IMR-90 (cell line): ENCODE results near the gene EIF4G3. TPM values are rescaled to one million over a fixed set of nuclear protein-coding genes. Genes with fewer than 3 reads are reported as not detected.

Source experiments
- ATAC-seq: fragments of 200-7000 bp; cut with Tn5 transposase; 2 replicates; pipeline ENCODE4 v1.9.1; 2020; ENCODE audit warnings: low read depth, mild to moderate bottlenecking, moderate library complexity
- BruUV-seq: library from RNA; stranded (reverse); fragments of 400-500 nt; replicated peaks from 2 replicates; lab custom pipeline; 2021; lab: Mats Ljungman, UMichigan
- CTCF ChIA-PET: fragments of 300-600 bp; formaldehyde crosslinking; extraction: SDS; loops from one replicate; lab custom pipeline; 2021; ENCODE audit warnings: antibody characterized with exemption; lab: Yijun Ruan, JAX
- POLR2A ChIA-PET: fragments of 300-600 bp; sonication (Branson Sonifier 250); formaldehyde crosslinking; loops from one replicate; lab custom pipeline; 2022; ENCODE audit warnings: antibody characterized with exemption; ENCODE audit not compliant: unreplicated experiment; lab: Charles Lee
- DNase-seq: peaks from one replicate; pipeline ENCODE4 v3.0.0; 2013
- H2AFZ ChIP-seq: replicated peaks from 2 replicates; pipeline ENCODE3; 2013; ENCODE audit warnings: low read length, mild to moderate bottlenecking; ENCODE audit not compliant: poor library complexity
- H2AK5ac ChIP-seq: 2 replicates; pipeline ENCODE4 v1.6.1; 2013; ENCODE audit warnings: low read depth, low read length, inconsistent platforms
- H2AK9ac ChIP-seq: replicated peaks from 2 replicates; pipeline ENCODE3; 2013; ENCODE audit warnings: mild to moderate bottlenecking, low read depth, low read length, moderate library complexity; ENCODE audit not compliant: poor library complexity
- H2BK120ac ChIP-seq: 2 replicates; pipeline ENCODE4 v1.6.1; 2013; ENCODE audit warnings: low read depth, low read length, inconsistent platforms
- H2BK15ac ChIP-seq: 3 replicates; pipeline ENCODE4 v1.6.1; 2013; ENCODE audit warnings: low read depth, low read length, inconsistent platforms
- H2BK20ac ChIP-seq: 2 replicates; pipeline ENCODE4 v1.6.1; 2013; ENCODE audit warnings: low read depth, mild to moderate bottlenecking, inconsistent platforms, low read length, moderate library complexity
- H2BK5ac ChIP-seq: 2 replicates; pipeline ENCODE4 v1.6.1; 2013; ENCODE audit warnings: mild to moderate bottlenecking, low read depth, low read length, inconsistent platforms; ENCODE audit not compliant: poor library complexity, severe bottlenecking
- H3K14ac ChIP-seq: replicated peaks from 2 replicates; pipeline ENCODE4 v1.6.1; 2013; ENCODE audit warnings: low read depth, low read length, inconsistent platforms
- H3K18ac ChIP-seq: 2 replicates; pipeline ENCODE4 v1.6.1; 2013; ENCODE audit warnings: low read depth, low read length, control low read depth
- H3K23ac ChIP-seq: 2 replicates; pipeline ENCODE4 v1.6.1; 2013; ENCODE audit warnings: low read depth, low read length, inconsistent platforms
- H3K27ac ChIP-seq: 2 replicates; pipeline ENCODE4 v1.5.1; 2013; ENCODE audit warnings: mild to moderate bottlenecking, control low read depth, low read length; ENCODE audit not compliant: insufficient read depth
- H3K27me3 ChIP-seq: 2 replicates; pipeline ENCODE4 v1.6.1; 2013; ENCODE audit warnings: low read length; ENCODE audit not compliant: control insufficient read depth, insufficient read depth
- H3K36me3 ChIP-seq: 2 replicates; pipeline ENCODE4 v1.6.1; 2013; ENCODE audit warnings: low read length, mixed read lengths; ENCODE audit not compliant: control insufficient read depth, insufficient read depth
- H3K4ac ChIP-seq: 2 replicates; pipeline ENCODE4 v1.6.1; 2013; ENCODE audit warnings: low read depth, low read length, inconsistent platforms
- H3K4me1 ChIP-seq: 2 replicates; pipeline ENCODE4 v1.6.1; 2013; ENCODE audit warnings: low read length, mixed read lengths; ENCODE audit not compliant: control insufficient read depth, insufficient read depth
- H3K4me2 ChIP-seq: 2 replicates; pipeline ENCODE4 v1.6.1; 2013; ENCODE audit warnings: low read depth, mild to moderate bottlenecking, control low read depth, low read length, moderate library complexity
- H3K4me3 ChIP-seq: 2 replicates; pipeline ENCODE4 v1.5.1; 2013; ENCODE audit warnings: low read depth, mild to moderate bottlenecking, control low read depth, low read length, moderate library complexity; ENCODE audit not compliant: insufficient read depth
- H3K56ac ChIP-seq: 2 replicates; pipeline ENCODE4 v1.6.1; 2013; ENCODE audit warnings: low read length, inconsistent platforms; ENCODE audit not compliant: insufficient read depth; ENCODE audit errors: extremely low read depth
- H3K79me1 ChIP-seq, 2 experiments: 2 replicates each; pipeline ENCODE4 v1.6.1; 2013; ENCODE audit warnings: low read length in 2 of 2, inconsistent platforms in 1 of 2, low read depth in 1 of 2
- H3K9ac ChIP-seq: 2 replicates; pipeline ENCODE4 v1.6.1; 2013; ENCODE audit warnings: low read depth, low read length, control low read depth
- H3K9me1 ChIP-seq: 2 replicates; pipeline ENCODE4 v1.6.1; 2013; ENCODE audit warnings: low read length, inconsistent platforms; ENCODE audit not compliant: insufficient read depth
- H3K9me3 ChIP-seq: 2 replicates; pipeline ENCODE4 v1.6.1; 2013; ENCODE audit warnings: low read length; ENCODE audit not compliant: control insufficient read depth, insufficient read depth
- H4K20me1 ChIP-seq: 2 replicates; pipeline ENCODE4 v1.6.1; 2013; ENCODE audit warnings: low read length, inconsistent platforms; ENCODE audit not compliant: insufficient read depth
- H4K5ac ChIP-seq: 2 replicates; pipeline ENCODE4 v1.6.1; 2013; ENCODE audit warnings: mild to moderate bottlenecking, low read depth, low read length, control low read depth
- H4K8ac ChIP-seq, 2 experiments: 2 replicates each; pipeline ENCODE4 v1.6.1; 2013; ENCODE audit warnings: low read depth in 2 of 2, low read length in 2 of 2, control low read depth in 1 of 2, inconsistent platforms in 1 of 2
- H4K91ac ChIP-seq: 2 replicates; pipeline ENCODE4 v1.6.1; 2013; ENCODE audit warnings: low read depth, low read length, inconsistent platforms; ENCODE audit not compliant: insufficient read depth
- BHLHE40 ChIP-seq: fragments of 150-350 bp; IDR thresholded peaks from 2 replicates; pipeline ENCODE4 v1.6.1; 2016; ENCODE audit warnings: mild to moderate bottlenecking, low read depth, low read length
- CEBPB ChIP-seq: IDR thresholded peaks from 2 replicates; pipeline ENCODE4 v1.6.1; 2012; ENCODE audit warnings: low read depth, low read length, improper control_type of control experiment
- CHD1 ChIP-seq: IDR thresholded peaks from 2 replicates; pipeline ENCODE4 v1.6.1; 2012; ENCODE audit warnings: low read depth, low read length, improper control_type of control experiment
- FOS ChIP-seq: fragments of 150-350 bp; IDR thresholded peaks from 2 replicates; pipeline ENCODE4 v1.6.1; 2016; ENCODE audit warnings: low read depth, low read length
- MAFK ChIP-seq: IDR thresholded peaks from 2 replicates; pipeline ENCODE4 v1.6.1; 2012; ENCODE audit warnings: low read depth, low read length, improper control_type of control experiment
- MAZ ChIP-seq: IDR thresholded peaks from 2 replicates; pipeline ENCODE4 v1.6.1; 2012; ENCODE audit warnings: low read depth, mild to moderate bottlenecking, low read length, improper control_type of control experiment, moderate library complexity, borderline replicate concordance
- MXI1 ChIP-seq: IDR thresholded peaks from 2 replicates; pipeline ENCODE4 v1.6.1; 2012; ENCODE audit warnings: low read depth, mild to moderate bottlenecking, low read length, moderate library complexity, borderline replicate concordance
- NFE2L2 ChIP-seq: fragments of 150-350 bp; IDR thresholded peaks from 2 replicates; pipeline ENCODE4 v1.6.1; 2016; ENCODE audit warnings: low read depth, mild to moderate bottlenecking, low read length
- POLR2A ChIP-seq: IDR thresholded peaks from 2 replicates; pipeline ENCODE4 v1.6.1; 2012; ENCODE audit warnings: mild to moderate bottlenecking, low read depth, low read length
- RAD21 ChIP-seq: IDR thresholded peaks from 2 replicates; pipeline ENCODE4 v1.6.1; 2012; ENCODE audit warnings: low read length, improper control_type of control experiment
- RCOR1 ChIP-seq: IDR thresholded peaks from 2 replicates; pipeline ENCODE4 v1.6.1; 2012; ENCODE audit warnings: mild to moderate bottlenecking, low read length, improper control_type of control experiment; ENCODE audit not compliant: insufficient replicate concordance
- RFX5 ChIP-seq: IDR thresholded peaks from 2 replicates; pipeline ENCODE4 v1.8.0; 2012; ENCODE audit warnings: low read depth, mild to moderate bottlenecking, low read length, moderate library complexity
- SMC3 ChIP-seq: fragments of 150-350 bp; IDR thresholded peaks from 2 replicates; pipeline ENCODE4 v1.6.1; 2016; ENCODE audit warnings: low read depth, mild to moderate bottlenecking, antibody characterized with exemption, low read length, moderate library complexity
- dilution Hi-C: fragments of 300-500 bp; cut with HindIII; formaldehyde crosslinking; loops from one replicate; pipeline ENCODE4 v1.14.3; 2018; ENCODE audit warnings: low sequenced_read_pairs; ENCODE audit not compliant: unreplicated experiment
- in situ Hi-C: fragments of 300-500 bp; cut with MboI; formaldehyde crosslinking; loops from 3 replicates; pipeline ENCODE4 v1.14.3; 2019; ENCODE audit warnings: low sequenced_read_pairs, inconsistent platforms, mixed read lengths
- intact Hi-C: fragments of 100-400 bp; cut with micrococcal nuclease; formaldehyde crosslinking; loops from 2 replicates; pipeline ENCODE4 v1.10.0; 2022
- polyA plus RNA-seq, 3 experiments: library from polyadenylated mRNA; depleted of rRNA; stranded (reverse); fragments of >200 nt; gene quantifications; 2 replicates each; pipeline ENCODE4 v1.2.3, GENCODE V29; 2012; ENCODE audit warnings: low replicate concordance in 1 of 3
- total RNA-seq: library from RNA; depleted of rRNA; stranded (reverse); fragments of >200 nt; gene quantifications from 2 replicates; pipeline ENCODE4 v1.2.3, GENCODE V29; 2012
- TF ChIP-seq, protein P1 (sequence below): fragments of 150-350 bp; IDR thresholded peaks from 2 replicates; pipeline ENCODE4 v1.6.1; 2017; ENCODE audit warnings: mild to moderate bottlenecking, antibody characterized with exemption, low read length, low read depth
- TF ChIP-seq, protein P2 (sequence below): conservative IDR thresholded peaks from 2 replicates; pipeline ENCODE4 v1.5.1; 2012; ENCODE audit warnings: mild to moderate bottlenecking, low read depth, low read length, improper control_type of control experiment
- TF ChIP-seq, protein P3 (sequence below): fragments of 150-350 bp; IDR thresholded peaks from 2 replicates; pipeline ENCODE4 v1.6.1; 2016; ENCODE audit warnings: low read depth, mild to moderate bottlenecking, low read length, moderate library complexity, borderline replicate concordance

Gene EIF4G3
- total and polyA plus RNA-seq, 2 of the 4 experiments (the other 2 are of a cell fraction): 25.8 to 49.2 TPM

DNA sequence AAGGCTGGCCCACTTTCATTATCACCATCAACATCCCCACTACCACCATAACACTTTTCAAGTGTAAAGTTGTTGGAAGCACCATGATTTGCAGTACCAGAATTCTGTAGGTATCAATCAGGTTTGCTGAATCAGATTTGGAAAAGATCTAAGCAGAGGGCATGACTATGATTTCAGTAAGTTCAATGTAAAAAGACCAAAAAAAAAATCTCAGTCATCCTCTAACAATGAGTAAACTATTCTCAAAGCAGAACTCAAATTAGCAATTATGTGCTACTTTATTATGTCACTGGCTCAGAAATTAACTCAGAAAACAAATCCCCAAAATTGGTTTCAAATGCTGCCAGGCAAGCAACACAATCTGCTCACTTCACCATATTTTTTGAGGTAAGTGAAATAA, 201.7 kb downstream of the EIF4G3 start:
- no peak overlapping the region for H3K27ac ChIP-seq
- intact Hi-C loops: no loop called here
- dilution Hi-C loops: no loop called here
- H3K18ac ChIP-seq: peak overlapping the region; percentile 87; the same call in 1 of the 2 replicates
- H2BK15ac ChIP-seq: peak overlapping the region; percentile 75; the same call in 2 of the 3 replicates
- peaks cover 8% of the 10 kb centered on the region; the same call in 1 of the 2 replicates for H4K20me1 ChIP-seq
- H2AK5ac ChIP-seq: peak overlapping the region; percentile 27
- ATAC-seq (no peak), DNase-seq (no peak)
- CTCF ChIA-PET: no interaction called here
- 0 out of 4 replicates have a peak overlapping the region, but pooled peaks of 1 of the 2 experiments have one; percentile 44 for H4K8ac ChIP-seq
- TF ChIP-seq, protein P1, sequence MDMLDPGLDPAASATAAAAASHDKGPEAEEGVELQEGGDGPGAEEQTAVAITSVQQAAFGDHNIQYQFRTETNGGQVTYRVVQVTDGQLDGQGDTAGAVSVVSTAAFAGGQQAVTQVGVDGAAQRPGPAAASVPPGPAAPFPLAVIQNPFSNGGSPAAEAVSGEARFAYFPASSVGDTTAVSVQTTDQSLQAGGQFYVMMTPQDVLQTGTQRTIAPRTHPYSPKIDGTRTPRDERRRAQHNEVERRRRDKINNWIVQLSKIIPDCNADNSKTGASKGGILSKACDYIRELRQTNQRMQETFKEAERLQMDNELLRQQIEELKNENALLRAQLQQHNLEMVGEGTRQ: no peak
- TF ChIP-seq RCOR1 (no peak), FOS (no peak), RFX5 (no peak), CHD1 (no peak), MXI1 (no peak), POLR2A (no peak), BHLHE40 (no peak), MAFK (no peak), NFE2L2 (no peak), MAZ (no peak), SMC3 (no peak), CEBPB (no peak), RAD21 (no peak)
- TF ChIP-seq, protein P2, sequence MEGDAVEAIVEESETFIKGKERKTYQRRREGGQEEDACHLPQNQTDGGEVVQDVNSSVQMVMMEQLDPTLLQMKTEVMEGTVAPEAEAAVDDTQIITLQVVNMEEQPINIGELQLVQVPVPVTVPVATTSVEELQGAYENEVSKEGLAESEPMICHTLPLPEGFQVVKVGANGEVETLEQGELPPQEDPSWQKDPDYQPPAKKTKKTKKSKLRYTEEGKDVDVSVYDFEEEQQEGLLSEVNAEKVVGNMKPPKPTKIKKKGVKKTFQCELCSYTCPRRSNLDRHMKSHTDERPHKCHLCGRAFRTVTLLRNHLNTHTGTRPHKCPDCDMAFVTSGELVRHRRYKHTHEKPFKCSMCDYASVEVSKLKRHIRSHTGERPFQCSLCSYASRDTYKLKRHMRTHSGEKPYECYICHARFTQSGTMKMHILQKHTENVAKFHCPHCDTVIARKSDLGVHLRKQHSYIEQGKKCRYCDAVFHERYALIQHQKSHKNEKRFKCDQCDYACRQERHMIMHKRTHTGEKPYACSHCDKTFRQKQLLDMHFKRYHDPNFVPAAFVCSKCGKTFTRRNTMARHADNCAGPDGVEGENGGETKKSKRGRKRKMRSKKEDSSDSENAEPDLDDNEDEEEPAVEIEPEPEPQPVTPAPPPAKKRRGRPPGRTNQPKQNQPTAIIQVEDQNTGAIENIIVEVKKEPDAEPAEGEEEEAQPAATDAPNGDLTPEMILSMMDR: no peak
- TF ChIP-seq, protein P3, sequence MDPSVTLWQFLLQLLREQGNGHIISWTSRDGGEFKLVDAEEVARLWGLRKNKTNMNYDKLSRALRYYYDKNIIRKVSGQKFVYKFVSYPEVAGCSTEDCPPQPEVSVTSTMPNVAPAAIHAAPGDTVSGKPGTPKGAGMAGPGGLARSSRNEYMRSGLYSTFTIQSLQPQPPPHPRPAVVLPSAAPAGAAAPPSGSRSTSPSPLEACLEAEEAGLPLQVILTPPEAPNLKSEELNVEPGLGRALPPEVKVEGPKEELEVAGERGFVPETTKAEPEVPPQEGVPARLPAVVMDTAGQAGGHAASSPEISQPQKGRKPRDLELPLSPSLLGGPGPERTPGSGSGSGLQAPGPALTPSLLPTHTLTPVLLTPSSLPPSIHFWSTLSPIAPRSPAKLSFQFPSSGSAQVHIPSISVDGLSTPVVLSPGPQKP: no peak
- in situ Hi-C loops: no loop called here
- H2BK20ac ChIP-seq: peak overlapping the region; percentile 44
- H3K27me3 ChIP-seq: no peaks in the 10 kb centered on the region
- H2AFZ ChIP-seq: no peak overlapping the region
- H3K36me3 ChIP-seq: peaks cover 9% of the 10 kb centered on the region; the same call in 1 of the 2 replicates
- no peak overlapping the region for H3K4me3 ChIP-seq
- H3K56ac ChIP-seq: no peak overlapping the region
- H2BK5ac ChIP-seq: peak overlapping the region; percentile 77
- H2BK120ac ChIP-seq: peak overlapping the region; percentile 58
- H3K4me1 ChIP-seq: peaks cover 18% of the 10 kb centered on the region
- no TSS peak for BruUV-seq
- peak overlapping the region; percentile 44; the same call in 1 of the 2 replicates for H4K91ac ChIP-seq
- POLR2A ChIA-PET: no interaction called here
- H3K23ac ChIP-seq: no peak overlapping the region
- H3K79me1 ChIP-seq: peaks cover 3 to 29% of the 10 kb centered on the region in 2 experiments; a peak in 3 of 4 replicates
- no peaks in the 10 kb centered on the region for H3K9me3 ChIP-seq
- peak overlapping the region; percentile 66; the same call in 1 of the 2 replicates for H3K4me2 ChIP-seq
- no peaks in the 10 kb centered on the region for H3K9me1 ChIP-seq
- H2AK9ac ChIP-seq: no peak overlapping the region
- H3K9ac ChIP-seq: no peak overlapping the region
- H3K14ac ChIP-seq: peak overlapping the region; percentile 78
- peak overlapping the region; percentile 37; the same call in 1 of the 2 replicates for H3K4ac ChIP-seq
- peak overlapping the region; percentile 82; the same call in 1 of the 2 replicates for H4K5ac ChIP-seq
